GM12878 (cell line): ENCODE data around the gene DNASE2B. TPM values are rescaled to one million over a fixed set of nuclear protein-coding genes. Genes with fewer than 3 reads are reported as not detected.

Experiments used
- ATAC-seq: fragments of 200-7000 bp; cut with Tn5 transposase; 3 replicates; pipeline ENCODE4 v1.9.1; 2020; ENCODE audit warnings: mild to moderate bottlenecking, moderate library complexity
- BruUV-seq: library from RNA; stranded (reverse); fragments of 400-500 nt; replicated peaks from 2 replicates; lab custom pipeline; 2021; lab: Mats Ljungman, UMichigan
- CTCF ChIA-PET: fragments of 300-600 bp; sonication (Branson Sonifier 250); formaldehyde crosslinking; extraction: SDS; loops from one replicate; lab custom pipeline; 2021; ENCODE audit warnings: inconsistent platforms; lab: Yijun Ruan, JAX
- POLR2A ChIA-PET: fragments of 350-600 bp; formaldehyde crosslinking; extraction: SDS; loops from one replicate; lab custom pipeline; 2021; ENCODE audit warnings: inconsistent platforms; lab: Charles Lee
- RAD21 ChIA-PET: fragments of 300-600 bp; sonication (Branson Sonifier 250); formaldehyde crosslinking; loops from one replicate; lab custom pipeline; 2023; ENCODE audit warnings: antibody characterized with exemption; ENCODE audit not compliant: unreplicated experiment; lab: Charles Lee
- SMC1A ChIA-PET: fragments of 300-600 bp; sonication (Branson Sonifier 250); formaldehyde crosslinking; loops from one replicate; lab custom pipeline; 2023; ENCODE audit not compliant: unreplicated experiment, uncharacterized antibody; lab: Charles Lee
- DNase-seq: peaks from one replicate; pipeline ENCODE4 v3.0.0-alpha.2; 2011; ENCODE audit warnings: low read depth, low spot score
- FAIRE-seq: peaks from 3 replicates; lab custom pipeline; 2011; peaks lifted over from hg19 to GRCh38; lab: Jason Lieb, UNC
- H2AFZ ChIP-seq: 2 replicates; pipeline ENCODE4 v1.6.0; 2011; ENCODE audit warnings: low read depth, low read length, control low read depth; ENCODE audit not compliant: control insufficient read depth
- H3K27ac ChIP-seq: 2 replicates; pipeline ENCODE4 v1.5.1; 2011; ENCODE audit warnings: control low read depth; ENCODE audit not compliant: control insufficient read depth, insufficient read depth
- H3K27me3 ChIP-seq, 2 experiments: replicated peaks in 1 of 2; 2 replicates each; pipeline versions ENCODE4 v1.6.0 to v1.6.1; 2011; ENCODE audit warnings: low read length in 1 of 2; ENCODE audit not compliant: control insufficient read depth in 2 of 2, insufficient read depth in 2 of 2
- H3K36me3 ChIP-seq, 2 experiments: 2 replicates each; pipeline ENCODE4 v1.5.1; 2011; ENCODE audit warnings: low read length in 1 of 2; ENCODE audit not compliant: control insufficient read depth in 2 of 2, insufficient read depth in 2 of 2
- H3K4me1 ChIP-seq: 2 replicates; pipeline ENCODE4 v1.6.1; 2011; ENCODE audit warnings: mild to moderate bottlenecking, low read length, moderate library complexity, mixed read lengths; ENCODE audit not compliant: control insufficient read depth, insufficient read depth
- H3K4me2 ChIP-seq: 2 replicates; pipeline ENCODE4 v1.6.0; 2011; ENCODE audit warnings: control low read depth; ENCODE audit not compliant: control insufficient read depth, insufficient read depth
- H3K4me3 ChIP-seq: fragments of 200-600 bp; sonication (generic); 2 replicates; pipeline ENCODE4 v1.5.1; 2016
- H3K79me2 ChIP-seq: 2 replicates; pipeline ENCODE4 v1.6.0; 2011; ENCODE audit warnings: low read length; ENCODE audit not compliant: control insufficient read depth, insufficient read depth
- H3K9ac ChIP-seq: 2 replicates; pipeline ENCODE4 v1.8.0; 2011; ENCODE audit warnings: low read length, control low read depth, mixed read lengths; ENCODE audit not compliant: control insufficient read depth, insufficient read depth
- H3K9me3 ChIP-seq: replicated peaks from 3 replicates; pipeline ENCODE4 v1.5.1; 2011; ENCODE audit warnings: mild to moderate bottlenecking, low read length; ENCODE audit not compliant: control insufficient read depth, insufficient read depth
- H4K20me1 ChIP-seq: 2 replicates; pipeline ENCODE4 v1.6.0; 2011; ENCODE audit not compliant: control insufficient read depth, insufficient read depth
- CHD2 ChIP-seq: IDR thresholded peaks from 2 replicates; pipeline ENCODE4 v1.6.1; 2011; ENCODE audit warnings: low read depth, low read length, improper control_type of control experiment, borderline replicate concordance
- POU2F2 ChIP-seq: IDR thresholded peaks from 3 replicates; pipeline ENCODE4 v1.6.1; 2011; ENCODE audit warnings: low read depth, mild to moderate bottlenecking, low read length, borderline replicate concordance
- SMC3 ChIP-seq: IDR thresholded peaks from 2 replicates; pipeline ENCODE4 v1.6.1; 2011; ENCODE audit warnings: low read length, improper control_type of control experiment, borderline replicate concordance
- SRF ChIP-seq, 2 experiments: IDR thresholded peaks; 2 replicates each; pipeline ENCODE4 v1.6.1; 2011; ENCODE audit warnings: low read depth in 2 of 2, low read length in 2 of 2, mild to moderate bottlenecking in 1 of 2, moderate library complexity in 1 of 2
- STAT1 ChIP-seq: fragments of 450-650 bp; conservative IDR thresholded peaks from 2 replicates; pipeline ENCODE4 v1.6.1; 2014; ENCODE audit warnings: antibody characterized with exemption, mild to moderate bottlenecking
- TCF7 ChIP-seq: IDR thresholded peaks from 2 replicates; pipeline ENCODE4 v1.6.1; 2014; ENCODE audit warnings: antibody characterized with exemption, borderline replicate concordance
- WGBS: methylation state at CpG from one replicate; pipeline ENCODE4 v1.1.6; 2016; ENCODE audit warnings: low lambda C conversion rate; ENCODE audit not compliant: insufficient replicate concordance, insufficient coverage; ENCODE audit errors: missing lambda C conversion rate; 5-methylcytosine and 5-hydroxymethylcytosine counted together
- in situ Hi-C: fragments of 300-500 bp; cut with MboI; formaldehyde crosslinking; loops from 9 replicates; pipeline ENCODE4 v1.14.3; 2018; ENCODE audit warnings: mixed read lengths
- intact Hi-C: fragments of 100-400 bp; cut with micrococcal nuclease; formaldehyde crosslinking; loops from one replicate; pipeline ENCODE4 v1.14.2; 2022; ENCODE audit not compliant: unreplicated experiment
- polyA plus RNA-seq, 11 experiments: library from polyadenylated mRNA; depleted of rRNA in 4 of 11; unstranded in 6 of 11; stranded (reverse) in 5 of 11; fragments of >200 nt; fragmentation: Nextera tagmentation in 4 of 11; fragmentation: Illumina TruSeq in 1 of 11; extraction: Ambion mirVana in 4 of 11; extraction: Trizol in 1 of 11; gene quantifications; 1 replicate in 1 of 11; 2 replicates in 10 of 11; pipeline versions ENCODE4 v1.2.1 to v1.2.3, GENCODE V29; 2011 to 2016; ENCODE audit warnings: inconsistent platforms in 2 of 11, missing spikeins in 2 of 11, low read depth in 1 of 11
- total RNA-seq, 4 experiments: library from RNA; depleted of rRNA in 3 of 4; stranded (reverse); fragments of >200 nt in 3 of 4; fragmentation: Illumina TruSeq in 1 of 4; extraction: Trizol in 1 of 4; gene quantifications; 2 replicates each; pipeline versions ENCODE4 v1.2.1 to v1.2.3, GENCODE V29; 2013 to 2021
- TF ChIP-seq, protein P1 (sequence below): IDR thresholded peaks from 2 replicates; pipeline ENCODE4 v1.6.1; 2011; ENCODE audit warnings: low read depth, low read length, improper control_type of control experiment, borderline replicate concordance

The DNASE2B gene
- total and polyA plus RNA-seq, 10 of the 15 experiments (the other 5 are each of a cell fraction or from before 2014, with no cell fraction given) = not detected

GRCh38 chr1:84376000-84376910 lies 22.0 kb upstream of the DNASE2B start (continued):
- no peak for TF ChIP-seq POU2F2
- TF ChIP-seq TCF7 = no peak
- TF ChIP-seq, protein P1, sequence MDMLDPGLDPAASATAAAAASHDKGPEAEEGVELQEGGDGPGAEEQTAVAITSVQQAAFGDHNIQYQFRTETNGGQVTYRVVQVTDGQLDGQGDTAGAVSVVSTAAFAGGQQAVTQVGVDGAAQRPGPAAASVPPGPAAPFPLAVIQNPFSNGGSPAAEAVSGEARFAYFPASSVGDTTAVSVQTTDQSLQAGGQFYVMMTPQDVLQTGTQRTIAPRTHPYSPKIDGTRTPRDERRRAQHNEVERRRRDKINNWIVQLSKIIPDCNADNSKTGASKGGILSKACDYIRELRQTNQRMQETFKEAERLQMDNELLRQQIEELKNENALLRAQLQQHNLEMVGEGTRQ = no peak
- no peak for TF ChIP-seq SMC3
- TF ChIP-seq, all 136 proteins: peak for 0

- FAIRE-seq (no peak), DNase-seq (no peak), ATAC-seq (no peak)
- Histone ChIP-seq H3K27me3 (no peaks in the 10 kb centered on the region), H3K36me3 (no peaks in the 10 kb centered on the region), H4K20me1 (no peaks in the 10 kb centered on the region), H2AFZ (no peak overlapping the region), H3K4me1 (no peaks in the 10 kb centered on the region), H3K27ac (no peak overlapping the region), H3K9me3 (no peaks in the 10 kb centered on the region), H3K79me2 (no peaks in the 10 kb centered on the region), H3K4me3 (no peak overlapping the region), H3K4me2 (no peak overlapping the region), H3K9ac (no peak overlapping the region)
- ChIA-PET CTCF (no interaction called here), SMC1A (interaction anchor here (1.1 kb wide), 1 partner anchor 11 kb away, joined by 3 read pairs; no protein-coding TSS in a partner anchor), POLR2A (no interaction called here), RAD21 (no interaction called here)
- intact Hi-C loops (no loop called here), in situ Hi-C loops (no loop called here)
- 26% methylated on average over 3 of the region's 3 CpGs for WGBS
- BruUV-seq = no TSS peak
- TF ChIP-seq SRF (IDR thresholded peaks at IDR 0.05; ENCODE audit: low read depth in 2 of 2, low read length in 2 of 2) (no peak), CHD2 (no peak), STAT1 (no peak)
Measured at GRCh38 chr1:84377480-84378095, 20.7 kb upstream of the DNASE2B start.
